Kidney (tissue), 14 donors: ENCODE results near the gene NR2F2. TPM values are rescaled to one million over a fixed set of nuclear protein-coding genes. Genes with fewer than 3 reads are reported as not detected.

ENCODE experiments used
- DNase-seq, 5 donors: peaks; one replicate each; pipeline ENCODE4 v3.0.0-alpha.2; 2013 to 2020
- FAIRE-seq: peaks from 2 replicates; lab custom pipeline; 2012; peaks lifted over from hg19 to GRCh38; lab: Jason Lieb, UNC
- H3K27ac ChIP-seq, 2 donors: one replicate each; pipeline ENCODE4 v1.7.0; 2013; ENCODE audit warnings: low read depth in 2 of 2, low read length in 2 of 2, inconsistent platforms in 1 of 2
- H3K27me3 ChIP-seq: one replicate; pipeline ENCODE4 v1.7.1; 2013; ENCODE audit warnings: low read length, inconsistent platforms; ENCODE audit not compliant: control insufficient read depth, insufficient read depth
- H3K36me3 ChIP-seq, 3 donors: one replicate each; pipeline versions ENCODE4 v1.7.0 to v1.7.1; 2013; ENCODE audit warnings: low read length in 3 of 3, control low read depth in 1 of 3, inconsistent platforms in 1 of 3; ENCODE audit not compliant: insufficient read depth in 3 of 3, control insufficient read depth in 2 of 3
- H3K4me1 ChIP-seq, 3 donors: one replicate each; pipeline versions ENCODE4 v1.7.0 to v1.7.1; 2013; ENCODE audit warnings: low read length in 3 of 3, inconsistent platforms in 1 of 3, low read depth in 1 of 3; ENCODE audit not compliant: control insufficient read depth in 2 of 3, insufficient read depth in 2 of 3
- H3K4me3 ChIP-seq, 3 donors: one replicate each; pipeline versions ENCODE4 v1.7.0 to v1.8.1; 2013; ENCODE audit warnings: low read length in 3 of 3, control low read depth in 1 of 3, inconsistent platforms in 1 of 3
- H3K9ac ChIP-seq, 3 donors: one replicate each; pipeline versions ENCODE4 v1.7.0 to v1.7.1; 2013; ENCODE audit warnings: low read length in 3 of 3, control low read depth in 1 of 3, inconsistent platforms in 1 of 3
- H3K9me3 ChIP-seq, 3 donors: one replicate each; pipeline versions ENCODE4 v1.7.0 to v1.7.1; 2013; ENCODE audit warnings: low read length in 3 of 3, control low read depth in 1 of 3, inconsistent platforms in 1 of 3; ENCODE audit not compliant: control insufficient read depth in 2 of 3, insufficient read depth in 1 of 3
- CTCF ChIP-seq: IDR thresholded peaks from 3 replicates; pipeline ENCODE4 v1.5.1; 2012; ENCODE audit warnings: mild to moderate bottlenecking, moderate library complexity, borderline replicate concordance; ENCODE audit not compliant: insufficient read depth; ENCODE audit errors: extremely low read depth
- intact Hi-C: fragments of 100-400 bp; cut with DNase I; formaldehyde crosslinking; loops from one replicate; pipeline ENCODE4 v1.11.1; 2022
- polyA plus RNA-seq: library from polyadenylated mRNA; stranded (reverse); fragments of 350-450 nt; fragmentation: Illumina TruSeq; extraction: RNeasy Lipid Tissue Mini Kit (QIAGEN cat#74804); gene quantifications from one replicate; pipeline ENCODE4 v1.2.3, GENCODE V29; 2014; ENCODE audit warnings: low read depth, low replicate concordance; ENCODE audit not compliant: insufficient read depth
- total RNA-seq: library from RNA; stranded (reverse); fragmentation: NEBNext Ultra II Directional; extraction: Animal tissue kit (Norgen Biotek cat#: 25700); gene quantifications from one replicate; pipeline ENCODE4 v1.2.1, GENCODE V29; 2021
- donor health status: control.
- donor health status: control.
- donor health status: control.
- donor health status: control.
- donor health status: control.
- donor health status: DM: yes; HTN: yes; CAD: no.
- donor health status: Normal renal cell carcinoma (clear cell type).

Gene NR2F2
- total and polyA plus RNA-seq, 2 donors from 2014 or later, result 42.5 to 191 TPM

DNA sequence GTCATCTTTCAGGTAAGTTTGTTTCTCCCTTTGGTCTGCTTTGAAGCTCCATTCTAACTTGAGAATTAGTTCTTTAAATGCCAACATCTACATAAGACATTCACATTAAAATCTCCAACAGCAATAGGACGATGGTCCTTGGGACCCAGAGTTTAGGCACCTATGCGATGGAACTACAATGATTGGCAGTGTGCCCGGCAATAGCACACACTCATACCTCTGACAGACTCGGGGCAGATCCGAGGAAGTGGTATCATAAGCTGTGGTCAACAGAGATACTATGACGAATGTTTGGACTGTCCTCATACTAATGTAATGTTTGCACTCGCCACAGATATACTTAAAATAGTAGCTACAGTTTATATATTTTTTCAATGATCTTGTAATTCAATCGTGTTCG lies 34.2 kb upstream of the NR2F2 start:
- H3K27me3 ChIP-seq, result no peaks in the 10 kb centered on the region
- no peak for TF ChIP-seq CTCF
- H3K27ac ChIP-seq, result no peak overlapping the region
- intact Hi-C loops, result no loop called here
- H3K4me3 ChIP-seq, result no peak overlapping the region
- DNase-seq, result no peak
- H3K4me1 ChIP-seq, result peaks cover 0 to 17% (median 0%) of the 10 kb centered on the region in 3 donors
- H3K9ac ChIP-seq, result no peak overlapping the region
- no peaks in the 10 kb centered on the region for H3K36me3 ChIP-seq
- peaks cover 0 to 7% (median 1%) of the 10 kb centered on the region in 3 donors for H3K9me3 ChIP-seq
- no peak for FAIRE-seq

GRCh38 chr15:96297783-96298182 lies 32.7 kb upstream of the NR2F2 start:
- H3K27me3 ChIP-seq, result no peaks in the 10 kb centered on the region
- intact Hi-C loops, result no loop called here

DNA sequence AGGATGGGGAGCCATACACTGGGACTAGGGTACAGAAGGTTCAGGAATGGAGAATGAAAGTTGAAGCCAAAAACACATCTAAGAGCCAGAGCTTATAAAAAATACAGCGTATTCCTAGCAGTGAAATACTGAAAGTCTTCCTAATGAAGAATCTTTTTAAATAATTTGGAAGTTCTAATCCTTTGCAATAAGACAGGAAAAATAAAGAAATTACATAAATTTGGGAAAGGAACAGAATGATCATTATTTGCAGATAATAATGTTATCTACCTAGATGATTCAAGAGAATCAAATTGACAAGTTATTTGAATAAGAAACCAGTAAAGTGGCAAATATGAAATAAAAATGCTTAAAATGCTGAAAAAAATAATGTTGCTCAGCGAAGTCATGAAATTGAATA lies 32.3 kb upstream of the NR2F2 start:
- no peaks in the 10 kb centered on the region for H3K27me3 ChIP-seq
- H3K9ac ChIP-seq, result no peak overlapping the region
- peaks cover 0 to 7% (median 1%) of the 10 kb centered on the region in 3 donors for H3K9me3 ChIP-seq
- DNase-seq (no peak), FAIRE-seq (no peak)
- H3K36me3 ChIP-seq, result no peaks in the 10 kb centered on the region
- TF ChIP-seq CTCF, result no peak
- H3K4me1 ChIP-seq, result peaks cover 0 to 11% (median 0%) of the 10 kb centered on the region in 3 donors
- H3K4me3 ChIP-seq, result no peak overlapping the region
- H3K27ac ChIP-seq, result no peak overlapping the region
- intact Hi-C loops, result no loop called here

More at GRCh38 chr15:96297783-96298182, 32.7 kb upstream of the NR2F2 start:
- H3K9ac ChIP-seq, result no peak overlapping the region
- H3K27ac ChIP-seq, result no peak overlapping the region
- H3K4me3 ChIP-seq, result no peak overlapping the region
- DNase-seq (no peak), FAIRE-seq (no peak)
- peaks cover 0 to 15% (median 0%) of the 10 kb centered on the region in 3 donors for H3K4me1 ChIP-seq
- no peaks in the 10 kb centered on the region for H3K36me3 ChIP-seq
- H3K9me3 ChIP-seq, result peaks cover 0 to 7% (median 1%) of the 10 kb centered on the region in 3 donors
- no peak for TF ChIP-seq CTCF

DNA sequence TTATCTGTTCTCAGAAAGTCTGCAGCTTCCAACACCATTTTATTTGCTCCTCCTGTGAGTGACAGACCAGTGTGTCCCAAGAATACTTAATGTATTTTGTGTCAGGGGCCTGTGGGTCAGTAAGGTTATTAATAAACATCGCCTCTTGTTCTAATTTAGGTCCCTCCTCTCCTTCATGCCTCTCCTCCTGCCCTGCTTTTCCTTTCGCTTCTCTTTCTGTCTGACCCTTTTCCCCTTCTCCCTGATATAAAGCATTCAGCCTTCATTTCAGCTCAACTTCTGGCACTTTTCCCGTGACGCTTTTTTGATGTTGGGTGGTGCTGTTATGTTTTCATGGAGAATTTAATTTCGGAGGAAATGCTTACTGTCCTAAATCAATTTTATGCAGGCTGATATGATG lies 29.7 kb upstream of the NR2F2 start:
- H3K9ac ChIP-seq, result peak overlapping the region in 1 of 3 donors; percentile 28
- H3K4me1 ChIP-seq, result peaks cover 0 to 10% (median 0%) of the 10 kb centered on the region in 3 donors
- H3K27me3 ChIP-seq, result no peaks in the 10 kb centered on the region
- FAIRE-seq (no peak), DNase-seq (peak in 2 of 5 donors; percentile 48 to 72)
- peak overlapping the region in 1 of 3 donors; percentile 27 for H3K4me3 ChIP-seq
- no peaks in the 10 kb centered on the region for H3K36me3 ChIP-seq
- no peak for TF ChIP-seq CTCF
- peak overlapping the region; percentile 23 to 29 for H3K27ac ChIP-seq
- H3K9me3 ChIP-seq, result peaks cover 0 to 7% (median 1%) of the 10 kb centered on the region in 3 donors
- intact Hi-C loops, result no loop called here
